Osteoblast (primary cell): ENCODE measurements around the gene MTHFD1L. TPM values are rescaled to one million over a fixed set of nuclear protein-coding genes. Genes with fewer than 3 reads are reported as not detected.

ENCODE experiments used
- DNase-seq: peaks from one replicate; pipeline ENCODE4 v3.0.0; 2011; ENCODE audit warnings: low spot score, mixed read lengths; ENCODE audit not compliant: insufficient read length; ENCODE audit errors: missing footprints
- H2AFZ ChIP-seq: 2 replicates; pipeline ENCODE4 v1.6.0; 2011; ENCODE audit warnings: mild to moderate bottlenecking, low read length
- H3K27ac ChIP-seq: 2 replicates; pipeline ENCODE4 v1.5.1; 2011; ENCODE audit warnings: mild to moderate bottlenecking, low read depth, low read length, moderate library complexity
- H3K27me3 ChIP-seq: 2 replicates; pipeline ENCODE4 v1.6.0; 2012; ENCODE audit warnings: mild to moderate bottlenecking, control low read depth, inconsistent platforms, low read length, moderate library complexity; ENCODE audit not compliant: insufficient read depth
- H3K36me3 ChIP-seq: 2 replicates; pipeline ENCODE4 v1.5.1; 2011; ENCODE audit warnings: mild to moderate bottlenecking, low read length, control low read depth, moderate library complexity; ENCODE audit not compliant: insufficient read depth
- H3K4me1 ChIP-seq: 2 replicates; pipeline ENCODE4 v1.5.1; 2011; ENCODE audit warnings: mild to moderate bottlenecking, low read length, control low read depth, moderate library complexity; ENCODE audit not compliant: insufficient read depth
- H3K4me2 ChIP-seq: 2 replicates; pipeline ENCODE4 v1.6.0; 2011; ENCODE audit warnings: mild to moderate bottlenecking, low read length; ENCODE audit not compliant: insufficient read depth
- H3K4me3 ChIP-seq: fragments of 200-600 bp; sonication (generic); 3 replicates; pipeline ENCODE4 v1.5.1; 2012; ENCODE audit warnings: mild to moderate bottlenecking, low read length, inconsistent platforms; ENCODE audit not compliant: insufficient read depth
- H3K79me2 ChIP-seq: 2 replicates; pipeline ENCODE4 v1.6.0; 2012; ENCODE audit warnings: mild to moderate bottlenecking, low read length, control low read depth, inconsistent platforms; ENCODE audit not compliant: insufficient read depth
- H3K9me3 ChIP-seq: 2 replicates; pipeline ENCODE4 v1.5.1; 2011; ENCODE audit warnings: low read depth, low read length, control low read depth
- H4K20me1 ChIP-seq: 2 replicates; pipeline ENCODE4 v1.6.0; 2012; ENCODE audit warnings: mild to moderate bottlenecking, low read length, control low read depth; ENCODE audit not compliant: insufficient read depth
- CTCF ChIP-seq: IDR thresholded peaks from 2 replicates; pipeline ENCODE4 v1.5.1; 2011; ENCODE audit warnings: mild to moderate bottlenecking, low read depth, low read length, moderate library complexity; ENCODE audit errors: extremely low read depth
- total RNA-seq: library from RNA; depleted of rRNA; stranded (reverse); fragments of >200 nt; gene quantifications from 2 replicates; pipeline ENCODE4 v1.2.3, GENCODE V29; 2012

Gene MTHFD1L
- total RNA-seq, 1 donor: 56.8 TPM

DNA sequence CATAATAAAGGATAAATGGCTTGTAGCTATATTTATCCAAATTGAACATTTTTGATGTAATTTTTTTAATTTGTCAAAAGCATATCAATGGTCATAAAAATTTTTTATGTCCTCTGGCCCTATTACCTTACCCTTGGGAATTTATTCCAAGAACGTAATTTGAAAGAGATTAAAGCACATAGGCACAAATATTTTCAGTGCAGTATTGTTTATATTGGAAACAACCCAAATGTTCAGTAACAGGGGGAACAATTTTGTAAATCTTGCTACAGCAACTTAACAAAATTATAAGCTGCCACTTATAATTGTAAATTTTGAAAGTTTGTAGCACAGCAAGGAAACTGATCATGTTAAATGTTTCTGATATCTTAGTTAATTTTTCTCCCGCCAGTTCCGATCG is 142.4 kb downstream of the MTHFD1L start:
- H3K4me2 ChIP-seq: no peak overlapping the region
- H3K27ac ChIP-seq: no peak overlapping the region
- no peaks in the 10 kb centered on the region for H3K27me3 ChIP-seq
- no peak overlapping the region for H3K4me3 ChIP-seq
- TF ChIP-seq CTCF: no peak
- no peaks in the 10 kb centered on the region for H3K36me3 ChIP-seq
- H2AFZ ChIP-seq: no peak overlapping the region
- no peaks in the 10 kb centered on the region for H4K20me1 ChIP-seq
- no peak for DNase-seq
- no peaks in the 10 kb centered on the region for H3K9me3 ChIP-seq
- H3K4me1 ChIP-seq: peaks cover 24% of the 10 kb centered on the region
- H3K79me2 ChIP-seq: no peaks in the 10 kb centered on the region

DNA sequence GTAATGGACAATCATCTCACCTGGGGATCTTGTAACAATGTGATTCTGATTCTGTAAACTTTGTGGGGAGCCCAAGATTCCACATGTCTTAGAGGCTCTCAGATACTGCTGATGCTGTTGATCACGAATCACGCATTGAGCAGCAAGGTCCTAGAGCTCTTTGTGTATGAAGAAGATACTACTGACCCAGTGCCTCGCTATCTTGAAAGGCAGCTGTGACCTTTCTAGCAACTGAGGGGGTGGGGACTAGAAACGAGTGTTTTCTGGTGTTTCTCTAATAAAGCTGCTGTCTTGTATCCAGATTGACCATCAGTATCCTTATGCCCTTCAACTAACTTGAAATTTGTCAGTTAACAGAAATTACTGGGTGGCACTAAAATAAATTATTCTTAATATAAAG is 142.9 kb downstream of the MTHFD1L start:
- Histone ChIP-seq H3K9me3 (no peaks in the 10 kb centered on the region), H3K79me2 (no peaks in the 10 kb centered on the region), H3K4me1 (peaks cover 26% of the 10 kb centered on the region), H2AFZ (no peak overlapping the region), H3K27me3 (no peaks in the 10 kb centered on the region), H3K27ac (no peak overlapping the region), H3K4me2 (no peak overlapping the region), H4K20me1 (no peaks in the 10 kb centered on the region), H3K4me3 (no peak overlapping the region), H3K36me3 (no peaks in the 10 kb centered on the region)
- no peak for DNase-seq
- TF ChIP-seq CTCF: no peak

- H3K4me3 ChIP-seq: no peak overlapping the region
- no peak overlapping the region for H2AFZ ChIP-seq
- no peak for DNase-seq
Measured at GRCh38 chr6:151009576-151009975, 144.1 kb downstream of the MTHFD1L start.

DNA sequence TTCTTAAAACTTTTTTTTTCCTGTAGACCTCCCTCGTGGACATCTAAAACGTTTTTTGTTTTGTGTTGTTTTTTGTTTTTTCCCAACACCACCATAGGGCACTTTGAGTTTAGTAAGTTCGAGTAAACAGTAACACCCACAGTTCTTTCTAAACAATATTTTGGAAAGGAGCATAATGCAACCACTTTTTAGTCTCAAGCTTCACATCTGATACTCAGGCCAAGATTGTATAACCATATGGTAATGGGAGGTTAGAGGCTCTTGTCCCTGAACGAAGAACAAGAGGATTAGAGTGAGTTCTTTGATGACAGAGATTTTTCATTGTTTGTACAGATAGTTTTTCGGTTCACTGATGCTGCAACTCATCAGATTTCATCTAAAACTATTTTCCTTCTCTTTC is 144.6 kb downstream of the MTHFD1L start:
- Histone ChIP-seq H3K27ac (no peak overlapping the region), H3K27me3 (no peaks in the 10 kb centered on the region), H3K4me2 (no peak overlapping the region), H3K4me3 (no peak overlapping the region), H3K36me3 (peaks cover 14% of the 10 kb centered on the region), H4K20me1 (no peaks in the 10 kb centered on the region), H3K4me1 (peaks cover 16% of the 10 kb centered on the region), H3K9me3 (no peaks in the 10 kb centered on the region), H3K79me2 (no peaks in the 10 kb centered on the region), H2AFZ (no peak overlapping the region)
- no peak for TF ChIP-seq CTCF
- DNase-seq: no peak

More at GRCh38 chr6:151009576-151009975, 144.1 kb downstream of the MTHFD1L start:
- Histone ChIP-seq H4K20me1 (no peaks in the 10 kb centered on the region), H3K36me3 (peaks cover 9% of the 10 kb centered on the region), H3K79me2 (no peaks in the 10 kb centered on the region), H3K27me3 (no peaks in the 10 kb centered on the region), H3K4me1 (peaks cover 21% of the 10 kb centered on the region), H3K4me2 (no peak overlapping the region), H3K9me3 (no peaks in the 10 kb centered on the region), H3K27ac (no peak overlapping the region)
- TF ChIP-seq CTCF: no peak
